Endometrial microvascular endothelial cells (primary cell): ENCODE measurements around the gene DUSP9. TPM values are rescaled to one million over a fixed set of nuclear protein-coding genes. Genes with fewer than 3 reads are reported as not detected.
"Not testable (repeated sequence)": the region's sequence is repeated elsewhere in the genome, so short reads cannot be mapped to it uniquely, and the experiment has no call there.

Experiments
- in situ Hi-C: cut with HindIII; loops from 2 replicates; pipeline ENCODE4 v1.10.0; 2017; ENCODE audit warnings: low sequenced_read_pairs, low pct_unique_long_range_greater_than_20kb; ENCODE audit errors: inconsistent ontology term
- total RNA-seq: library from RNA; depleted of rRNA; stranded (reverse); fragments of >200 nt; gene quantifications from one replicate; pipeline ENCODE4 v1.2.3, GENCODE V29; 2015; ENCODE audit errors: inconsistent ontology term

DUSP9 gene
- total RNA-seq, 1 donor from 2014 or later, result not detected

DNA sequence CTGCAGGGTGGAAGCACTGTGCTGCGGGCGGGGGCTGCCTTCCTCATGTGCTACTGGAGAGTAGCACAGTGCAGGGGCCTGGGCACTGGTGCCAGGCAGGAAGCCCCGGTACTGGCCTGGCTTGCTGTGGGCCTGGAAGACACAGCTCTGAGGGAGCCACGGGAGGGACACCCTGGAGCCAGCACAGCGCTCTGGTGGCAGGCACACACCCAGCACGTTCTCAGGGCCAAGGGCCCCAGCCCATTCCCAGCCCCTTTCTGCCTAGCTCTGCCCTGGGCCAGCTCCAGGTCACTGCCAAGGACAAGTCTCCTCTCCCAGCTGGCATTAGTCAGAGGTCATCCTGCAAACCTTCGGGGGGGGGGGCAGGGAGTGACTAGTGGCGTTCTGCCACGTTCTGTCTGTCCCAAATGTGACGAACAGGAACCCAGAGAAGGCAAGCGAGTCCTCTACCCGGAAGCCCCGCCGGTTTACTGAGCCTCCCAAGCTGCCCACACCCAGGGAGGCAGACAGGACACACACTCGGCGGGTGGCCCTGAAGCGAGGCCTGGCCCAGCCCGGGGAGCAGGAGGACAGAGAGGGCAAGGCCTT lies 52.9 kb downstream of the DUSP9 start:
- in situ Hi-C loops, result not testable (repeated sequence)

DNA sequence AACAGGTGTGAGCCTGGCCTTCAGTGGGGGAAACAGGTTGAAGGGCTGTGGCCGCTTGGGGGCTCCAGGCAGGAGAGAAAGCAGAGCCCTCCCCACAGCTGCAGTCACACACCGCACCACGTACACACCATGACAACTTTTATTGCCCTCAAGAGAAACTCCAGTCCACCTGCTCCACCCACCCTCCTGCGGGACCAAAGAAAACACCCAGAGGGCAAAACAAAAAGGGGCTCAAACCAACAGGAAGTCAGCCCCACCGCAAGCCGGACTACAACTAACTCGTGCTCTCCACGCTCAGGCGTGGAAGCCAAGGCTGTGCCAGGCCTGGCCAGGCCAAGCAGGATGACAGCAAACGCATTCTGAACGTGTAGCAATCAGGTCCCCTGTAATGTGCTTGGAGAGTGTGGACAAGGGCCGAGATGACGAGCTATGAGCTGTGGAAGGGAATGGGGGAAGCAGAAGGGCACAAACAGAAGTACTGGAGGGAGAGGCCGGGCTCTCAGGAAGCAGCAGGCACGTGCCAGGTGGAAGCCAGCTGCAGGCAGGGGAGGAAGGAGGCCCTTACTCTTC lies 53.5 kb downstream of the DUSP9 start:
- in situ Hi-C loops, result no loop called here

Other genes with a start within 250 kb of the DUSP9 start
- not detected for gene PNMA6E, start 245.9 kb upstream of the DUSP9 start, total RNA-seq
- gene ZFP92, start 235.7 kb upstream of the DUSP9 start, total RNA-seq, result 1.3 TPM
- gene TREX2, start 201.1 kb upstream of the DUSP9 start, total RNA-seq, result 0.56 TPM
- 39.3 TPM for gene HAUS7, start 176.6 kb upstream of the DUSP9 start, total RNA-seq
- gene BGN, start 152.2 kb upstream of the DUSP9 start, total RNA-seq, result 2.9 TPM
- not detected for gene ATP2B3, start 129.6 kb upstream of the DUSP9 start, total RNA-seq
- gene CCNQ, start 48.1 kb upstream of the DUSP9 start, total RNA-seq, result 52.3 TPM
- not detected for gene PNCK, start 26.6 kb downstream of the DUSP9 start, total RNA-seq
- 2.6 TPM for gene SLC6A8, start 40.7 kb downstream of the DUSP9 start, total RNA-seq
- gene BCAP31, start 77.2 kb downstream of the DUSP9 start, total RNA-seq, result 282 TPM
- gene ABCD1, start 77.7 kb downstream of the DUSP9 start, total RNA-seq, result 11.7 TPM
- 15.3 TPM for gene PLXNB3, start 117.0 kb downstream of the DUSP9 start, total RNA-seq
- 0.56 TPM for gene SRPK3, start 133.8 kb downstream of the DUSP9 start, total RNA-seq
- gene IDH3G, start 147.2 kb downstream of the DUSP9 start, total RNA-seq, result 77.5 TPM
- gene SSR4, start 147.5 kb downstream of the DUSP9 start, total RNA-seq, result 199 TPM
- not detected for gene PDZD4, start 183.3 kb downstream of the DUSP9 start, total RNA-seq
- not detected for gene L1CAM, start 239.0 kb downstream of the DUSP9 start, total RNA-seq